HG03565 (cell line): Measurements from ENCODE around the gene PELI3.
A peak's percentile ranks its signal among the peaks of the same experiment; 100 is the strongest.
"Not testable (repeated sequence)": the region's sequence is repeated elsewhere in the genome, so short reads cannot be mapped to it uniquely, and the experiment has no call there.

Experiments used
- ATAC-seq: cut with Tn5 transposase; IDR thresholded peaks from one replicate; pipeline ENCODE4 v1.9.1; 2021; ENCODE audit warnings: mild to moderate bottlenecking, moderate library complexity; ENCODE audit not compliant: unreplicated experiment

PELI3 gene, protein sequence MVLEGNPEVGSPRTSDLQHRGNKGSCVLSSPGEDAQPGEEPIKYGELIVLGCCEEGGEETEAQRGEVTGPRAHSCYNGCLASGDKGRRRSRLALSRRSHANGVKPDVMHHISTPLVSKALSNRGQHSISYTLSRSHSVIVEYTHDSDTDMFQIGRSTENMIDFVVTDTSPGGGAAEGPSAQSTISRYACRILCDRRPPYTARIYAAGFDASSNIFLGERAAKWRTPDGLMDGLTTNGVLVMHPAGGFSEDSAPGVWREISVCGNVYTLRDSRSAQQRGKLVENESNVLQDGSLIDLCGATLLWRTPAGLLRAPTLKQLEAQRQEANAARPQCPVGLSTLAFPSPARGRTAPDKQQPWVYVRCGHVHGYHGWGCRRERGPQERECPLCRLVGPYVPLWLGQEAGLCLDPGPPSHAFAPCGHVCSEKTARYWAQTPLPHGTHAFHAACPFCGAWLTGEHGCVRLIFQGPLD

GRCh38 chr11:66466225-66467033, at the start of gene PELI3:
TSS of gene PELI3 (plus strand) at chr11:66466905. CDS start at chr11:66468129, 1,224 bp downstream.
- peak; percentile 69 for ATAC-seq

DNA sequence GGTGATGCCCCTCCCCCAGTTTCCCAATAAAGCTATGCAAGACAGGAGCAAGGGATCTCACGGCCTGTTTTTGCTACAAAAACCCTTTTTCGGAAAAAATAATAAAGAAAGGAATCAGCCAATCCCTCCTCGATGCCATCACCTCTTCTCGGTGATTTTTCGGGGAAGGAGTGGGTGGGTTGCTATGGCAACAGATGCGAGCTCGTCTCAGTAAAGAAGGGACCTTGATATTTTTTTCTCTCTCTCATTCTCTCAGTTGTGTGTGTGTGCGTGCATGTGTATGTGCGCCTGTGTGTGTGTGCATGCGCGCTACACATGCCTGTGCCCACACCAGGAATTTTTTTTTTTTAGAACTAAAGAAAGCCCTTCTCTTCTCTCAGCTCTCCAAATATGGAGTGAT, 49.7 kb upstream of the PELI3 start:
- ATAC-seq: no peak

- no peak for ATAC-seq
These were observed 48.3 kb upstream of the PELI3 start for GRCh38 chr11:66418168-66418985.

- no peak for ATAC-seq
These were observed 47.8 kb upstream of the PELI3 start for GRCh38 chr11:66418986-66419308.

DNA sequence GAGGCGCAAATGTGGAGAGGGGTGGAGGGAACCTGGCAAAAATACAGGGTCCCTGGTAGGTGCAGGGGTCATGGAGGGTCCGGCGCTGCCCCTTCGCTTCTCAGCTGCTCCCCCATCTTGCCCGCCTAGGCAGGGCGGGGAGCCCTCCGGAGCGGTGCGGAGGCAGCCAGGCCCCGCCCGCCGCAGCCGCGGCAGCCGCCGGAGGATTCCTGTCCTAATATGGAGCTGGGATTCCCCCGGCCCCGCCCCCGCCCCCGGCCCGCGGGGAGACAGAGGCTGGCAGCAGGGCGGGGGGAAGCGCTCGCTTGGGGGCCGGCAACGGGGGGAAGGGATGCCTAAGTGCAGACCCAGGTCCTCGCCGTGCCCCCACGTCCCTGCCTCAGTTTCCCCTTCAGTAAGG, 46.9 kb upstream of the PELI3 start:
- no peak for ATAC-seq

DNA sequence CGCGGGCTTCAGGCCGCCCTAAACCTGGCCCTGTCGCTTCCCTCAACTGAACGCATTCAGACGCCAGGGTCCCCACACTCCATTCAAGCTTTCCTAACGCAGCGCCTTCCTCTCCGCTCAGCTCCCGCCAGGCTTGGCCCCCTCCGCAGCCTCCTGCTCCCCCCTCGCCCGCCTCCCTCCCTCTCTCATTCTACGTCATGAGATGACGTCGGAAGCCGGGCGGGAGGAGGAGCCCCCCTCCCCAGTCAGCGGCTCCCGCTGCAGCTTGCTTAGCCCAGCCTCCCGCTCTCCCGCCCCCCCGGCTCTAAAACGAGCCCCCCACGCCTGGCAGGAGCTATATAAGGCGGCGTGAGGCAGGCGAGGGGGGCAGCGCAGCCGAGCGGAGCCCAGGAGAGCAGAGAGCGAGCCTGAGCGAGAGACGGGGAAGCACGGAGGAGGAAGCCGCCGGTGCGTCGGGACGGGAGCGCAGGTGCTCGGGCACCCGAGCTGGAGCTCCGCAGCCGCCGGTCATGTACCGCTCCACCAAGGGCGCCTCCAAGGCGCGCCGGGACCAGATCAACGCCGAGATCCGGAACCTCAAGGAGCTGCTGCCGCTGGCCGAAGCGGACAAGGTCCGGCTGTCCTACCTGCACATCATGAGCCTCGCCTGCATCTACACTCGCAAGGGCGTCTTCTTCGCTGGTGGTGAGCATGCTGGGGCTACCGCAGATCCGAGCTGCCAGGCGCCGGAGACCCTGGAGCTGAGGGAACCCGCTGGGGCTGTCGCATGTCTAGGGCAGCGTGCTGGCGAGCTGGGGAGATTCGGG, 45.8 kb upstream of the PELI3 start, which contains the start of gene NPAS4:
TSS of gene NPAS4 (plus strand) at position 365 of the 806 bp plus-strand sequence. CDS start at position 510, 145 bp downstream.
- ATAC-seq: no peak

- no peak for ATAC-seq
These were observed 45.1 kb upstream of the PELI3 start for GRCh38 chr11:66421492-66422205.

GRCh38 chr11:66426314-66426713, 40.4 kb upstream of the PELI3 start:
- no peak for ATAC-seq

GRCh38 chr11:66428933-66429332, 37.8 kb upstream of the PELI3 start:
- no peak for ATAC-seq

DNA sequence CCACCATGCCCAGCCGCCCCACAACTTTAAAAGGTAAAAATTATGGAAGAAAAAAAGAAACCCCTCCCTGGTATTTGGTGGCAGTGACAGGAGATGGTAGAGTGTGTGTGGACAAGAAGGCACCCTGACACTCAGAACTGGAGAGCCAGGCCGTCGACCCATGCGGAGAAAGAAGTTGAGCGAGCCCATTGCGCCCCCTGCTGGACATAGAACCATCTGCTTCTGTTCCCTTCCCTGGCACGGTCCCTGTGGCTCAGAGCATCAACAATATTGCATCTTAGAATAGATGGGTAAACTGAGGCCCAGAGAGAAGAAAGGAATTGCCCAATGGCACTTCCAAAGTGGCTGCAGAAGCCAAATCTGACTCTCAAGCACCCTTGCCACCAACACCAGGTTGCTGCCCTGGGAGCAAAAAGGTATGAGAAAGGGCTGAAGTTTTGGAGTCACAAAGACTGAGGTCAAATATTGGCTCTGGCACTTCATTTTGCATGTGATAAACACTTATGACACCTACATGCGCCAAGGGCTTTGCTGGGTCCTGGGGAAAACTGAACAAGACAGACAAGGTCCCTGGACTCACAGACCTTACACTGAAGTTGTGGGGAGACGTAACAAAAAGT, 36.6 kb upstream of the PELI3 start:
- ATAC-seq: no peak

- not testable (repeated sequence) for ATAC-seq
These were observed 35.4 kb upstream of the PELI3 start for GRCh38 chr11:66431287-66431686.

DNA sequence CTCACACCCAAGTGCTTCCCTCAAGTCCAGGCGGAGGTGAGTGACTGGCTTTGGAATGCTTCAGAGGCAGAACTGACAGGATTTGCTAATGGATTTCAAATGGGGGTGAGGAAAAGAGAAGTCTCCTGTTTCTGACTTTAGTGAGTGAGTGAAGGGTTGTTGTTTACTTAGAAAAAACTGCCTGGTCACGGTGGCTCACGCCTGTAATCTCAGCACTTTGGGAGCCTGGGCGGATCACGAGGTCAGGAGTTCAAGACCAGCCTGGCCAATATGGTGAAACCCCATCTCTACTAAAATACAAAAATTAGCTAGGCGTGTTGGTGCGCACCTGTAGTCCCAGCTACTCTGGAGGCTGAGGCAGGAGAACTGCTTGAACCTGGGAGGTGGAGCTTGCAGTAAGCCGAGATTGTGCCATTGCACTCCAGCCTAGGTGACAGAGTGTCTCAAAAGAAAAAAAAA, 34.8 kb upstream of the PELI3 start:
- ATAC-seq: not testable (repeated sequence)

DNA sequence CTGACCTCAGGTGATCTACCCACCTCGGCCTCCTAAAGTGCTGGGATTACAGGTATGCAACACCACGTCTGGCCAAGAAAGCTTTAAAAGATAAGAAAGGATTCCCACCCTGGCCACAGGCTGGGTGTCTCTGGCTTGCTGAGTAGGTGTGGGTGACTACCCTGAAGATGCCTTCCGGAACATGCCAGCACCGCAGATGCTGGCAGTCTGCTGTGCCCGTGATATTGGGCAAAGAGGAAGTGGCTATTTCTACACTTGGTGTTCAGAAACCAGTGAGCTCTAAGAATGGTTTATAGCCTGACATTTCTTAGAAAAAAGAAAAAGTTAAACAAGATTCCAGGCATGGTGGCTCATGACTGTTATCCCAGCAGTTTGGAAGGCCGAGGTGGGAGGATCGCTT, 34.1 kb upstream of the PELI3 start:
- no peak for ATAC-seq

DNA sequence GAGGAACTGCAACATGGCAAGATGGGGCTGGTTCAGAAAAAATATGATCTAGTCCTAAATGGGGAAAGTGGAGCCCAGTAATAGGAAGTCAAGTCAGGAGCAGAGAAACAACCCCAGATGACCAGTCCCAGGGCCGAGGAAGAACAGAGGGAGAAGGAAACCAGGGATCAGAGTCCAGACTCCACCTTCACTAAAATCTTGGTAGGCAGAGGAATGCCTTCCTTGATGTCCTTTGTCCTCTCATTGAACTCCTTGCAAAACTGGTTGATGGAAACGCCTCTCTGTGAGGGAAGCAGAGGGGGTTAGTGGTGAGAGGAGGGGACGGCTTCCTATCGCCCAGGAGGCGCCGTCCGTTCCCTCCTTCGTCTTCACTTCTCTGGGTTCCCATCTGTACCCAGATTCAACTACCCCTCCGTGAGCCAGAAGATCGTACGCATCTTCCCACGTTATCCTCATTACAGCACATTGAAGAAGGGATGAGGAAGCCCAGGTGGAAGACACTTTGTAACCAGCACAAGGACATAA, 28.7 kb upstream of the PELI3 start:
- no peak for ATAC-seq

GRCh38 chr11:66438504-66439466, 27.9 kb upstream of the PELI3 start, which contains the start of gene MRPL11:
TSS of gene MRPL11 (minus strand) at chr11:66438848. CDS start at chr11:66438754, 94 bp downstream.
- peak; percentile 84 for ATAC-seq

DNA sequence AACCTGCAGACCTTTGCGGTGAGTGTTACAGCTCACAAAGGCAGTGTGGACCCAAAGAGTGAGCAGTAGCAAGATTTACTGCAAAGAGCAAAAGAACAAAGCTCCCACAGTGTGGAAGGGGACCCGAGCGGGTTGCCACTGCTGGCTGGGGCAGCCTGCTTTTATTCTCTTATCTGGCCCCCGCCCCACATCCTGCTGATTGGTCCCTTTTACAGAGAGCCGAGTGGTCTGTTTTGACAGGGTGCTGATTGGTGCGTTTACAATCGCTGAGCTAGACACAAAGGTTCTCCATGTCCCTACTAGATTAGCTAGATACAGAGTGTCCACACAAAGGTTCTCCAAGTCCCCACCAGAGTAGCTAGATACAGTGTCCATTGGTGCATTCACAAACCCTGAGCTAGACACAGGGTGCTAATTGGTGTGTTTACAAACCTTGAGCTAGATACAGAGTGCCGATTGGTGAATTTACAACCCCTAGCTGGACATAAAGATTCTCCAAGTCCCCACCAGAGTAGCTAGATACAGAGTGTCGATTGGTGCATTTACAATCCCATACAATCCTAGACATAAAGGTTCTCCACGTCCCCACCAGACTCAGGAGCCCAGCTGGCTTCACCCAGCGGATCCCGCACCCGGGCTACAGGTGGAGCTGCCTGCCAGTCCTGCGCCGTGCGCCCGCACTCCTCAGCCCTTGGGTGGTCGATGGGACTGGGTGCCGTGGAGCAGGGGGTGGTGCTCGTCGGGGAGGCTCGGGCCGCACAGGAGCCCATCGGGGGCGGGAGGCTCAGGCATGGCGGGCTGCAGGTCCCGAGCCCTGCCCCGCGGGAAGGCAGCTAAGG, 26.4 kb upstream of the PELI3 start:
- not testable (repeated sequence) for ATAC-seq

DNA sequence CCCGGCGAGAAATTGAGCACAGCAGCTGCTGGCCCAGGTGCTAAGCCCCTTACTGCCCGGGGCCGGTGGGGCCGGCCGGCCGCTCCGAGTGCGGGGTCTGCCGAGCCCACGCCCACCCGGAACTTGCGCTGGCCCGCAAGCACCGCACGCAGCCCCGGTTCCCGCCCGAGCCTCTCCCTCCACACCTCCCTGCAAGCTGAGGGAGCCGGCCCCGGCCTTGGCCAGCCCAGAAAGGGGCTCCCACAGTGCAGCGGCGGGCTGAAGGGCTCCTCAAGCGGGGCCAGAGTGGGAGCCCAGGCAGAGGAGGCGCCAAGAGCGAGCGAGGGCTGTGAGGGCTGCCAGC, 25.8 kb upstream of the PELI3 start:
- not testable (repeated sequence) for ATAC-seq
